SJCRH30 (cell line): ENCODE results near the gene PDK2. TPM values are rescaled to one million over a fixed set of nuclear protein-coding genes. Genes with fewer than 3 reads are reported as not detected.

Source experiments
- DNase-seq, 2 experiments: peaks; one replicate each; pipeline ENCODE4 v3.0.0-alpha.2; 2015 to 2020
- H3K27ac ChIP-seq: fragments of 250-450 bp; sonication (Bioruptor Pico); 2 replicates; pipeline ENCODE4 v1.5.1; 2020; ENCODE audit warnings: mild to moderate bottlenecking, moderate library complexity
- H3K27me3 ChIP-seq: fragments of 250-450 bp; sonication (Bioruptor Pico); 2 replicates; pipeline ENCODE4 v1.5.1; 2020; ENCODE audit warnings: mild to moderate bottlenecking, moderate library complexity
- H3K36me3 ChIP-seq: fragments of 250-450 bp; sonication (Bioruptor Pico); 2 replicates; pipeline ENCODE4 v1.5.1; 2020; ENCODE audit warnings: mild to moderate bottlenecking, moderate library complexity
- H3K4me1 ChIP-seq: fragments of 250-450 bp; sonication (Bioruptor Pico); 2 replicates; pipeline ENCODE4 v1.5.1; 2020; ENCODE audit warnings: mild to moderate bottlenecking, moderate library complexity
- H3K4me3 ChIP-seq: fragments of 250-450 bp; sonication (Bioruptor Pico); 2 replicates; pipeline ENCODE4 v1.5.1; 2020; ENCODE audit warnings: mild to moderate bottlenecking, moderate library complexity
- H3K9me3 ChIP-seq: fragments of 250-450 bp; sonication (Bioruptor Pico); replicated peaks from 2 replicates; pipeline ENCODE4 v1.5.1; 2020; ENCODE audit warnings: mild to moderate bottlenecking, moderate library complexity
- total RNA-seq: library from RNA; depleted of rRNA; stranded (reverse); fragments of >200 nt; shearing (Covaris generic); gene quantifications from 2 replicates; pipeline ENCODE4 v1.2.3, GENCODE V29; 2014

Gene PDK2
- total RNA-seq, 1 experiment from 2014 or later = 12.5 TPM

DNA sequence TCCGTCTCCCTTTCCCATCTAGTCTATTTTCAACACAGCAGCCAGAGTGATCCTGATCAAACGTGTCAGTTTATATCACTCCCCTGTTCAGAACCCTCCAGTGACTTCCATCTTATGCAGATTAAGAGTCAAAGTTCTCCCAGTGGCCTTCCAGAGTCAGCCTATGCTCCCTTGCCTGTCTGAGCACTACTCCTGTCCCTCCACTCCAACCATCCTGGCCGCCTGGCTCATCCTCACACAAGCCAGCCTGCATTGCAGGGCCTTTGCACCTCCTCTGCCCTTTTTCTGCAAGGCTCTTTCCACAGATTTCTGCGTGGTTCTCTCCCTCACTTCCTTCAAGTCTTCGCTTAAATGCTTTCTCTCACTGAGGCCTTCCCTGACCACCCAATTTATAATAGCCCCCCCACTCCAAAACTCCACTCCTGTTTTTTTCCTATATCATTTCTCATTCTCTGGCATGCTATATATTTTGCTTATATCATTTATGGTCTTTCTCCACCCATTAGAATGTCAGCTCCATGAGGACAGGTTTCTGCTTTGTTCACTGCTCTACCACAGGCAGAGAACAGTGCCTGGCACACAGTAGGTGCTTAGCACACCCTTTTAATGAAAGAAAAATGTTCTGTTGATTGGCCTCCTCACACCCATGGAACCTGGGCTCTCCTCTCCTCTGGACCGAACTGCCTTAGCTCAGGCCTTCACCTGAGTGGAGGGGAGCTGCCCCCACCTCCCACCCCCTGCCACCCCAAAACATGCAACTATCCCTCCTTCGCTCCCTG, 25.5 kb downstream of the PDK2 start:
- Histone ChIP-seq H3K36me3 (no peaks in the 10 kb centered on the region), H3K9me3 (no peaks in the 10 kb centered on the region), H3K4me1 (peaks cover 8% of the 10 kb centered on the region; the same call in 1 of the 2 replicates), H3K4me3 (no peak overlapping the region), H3K27me3 (no peaks in the 10 kb centered on the region), H3K27ac (no peak overlapping the region)
- no peak for DNase-seq

DNA sequence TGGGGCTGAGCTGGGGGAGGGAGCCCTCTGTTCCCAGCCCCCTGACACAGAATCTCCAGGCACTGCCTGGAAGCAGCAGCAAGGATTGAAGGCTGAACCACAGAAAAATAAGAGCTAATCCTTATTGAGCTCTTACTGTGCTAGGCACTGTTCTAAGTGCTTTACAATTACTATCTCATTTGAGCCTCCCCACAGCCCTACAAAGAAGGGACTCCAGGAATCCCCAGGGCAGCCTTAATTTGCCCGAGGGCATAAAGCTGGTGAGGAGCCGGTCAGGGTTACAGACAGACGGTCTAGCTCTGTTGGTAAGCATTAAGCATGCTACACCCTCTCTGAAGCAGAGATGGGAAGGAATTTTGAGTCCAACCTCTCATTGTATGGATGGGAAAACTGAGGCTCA, 27.8 kb downstream of the PDK2 start:
- Histone ChIP-seq H3K9me3 (no peaks in the 10 kb centered on the region), H3K27ac (no peak overlapping the region), H3K4me1 (peaks cover 12% of the 10 kb centered on the region; the same call in 1 of the 2 replicates), H3K36me3 (no peaks in the 10 kb centered on the region), H3K27me3 (no peaks in the 10 kb centered on the region), H3K4me3 (no peak overlapping the region)
- DNase-seq = peak in 1 of 2 experiments; percentile 38

DNA sequence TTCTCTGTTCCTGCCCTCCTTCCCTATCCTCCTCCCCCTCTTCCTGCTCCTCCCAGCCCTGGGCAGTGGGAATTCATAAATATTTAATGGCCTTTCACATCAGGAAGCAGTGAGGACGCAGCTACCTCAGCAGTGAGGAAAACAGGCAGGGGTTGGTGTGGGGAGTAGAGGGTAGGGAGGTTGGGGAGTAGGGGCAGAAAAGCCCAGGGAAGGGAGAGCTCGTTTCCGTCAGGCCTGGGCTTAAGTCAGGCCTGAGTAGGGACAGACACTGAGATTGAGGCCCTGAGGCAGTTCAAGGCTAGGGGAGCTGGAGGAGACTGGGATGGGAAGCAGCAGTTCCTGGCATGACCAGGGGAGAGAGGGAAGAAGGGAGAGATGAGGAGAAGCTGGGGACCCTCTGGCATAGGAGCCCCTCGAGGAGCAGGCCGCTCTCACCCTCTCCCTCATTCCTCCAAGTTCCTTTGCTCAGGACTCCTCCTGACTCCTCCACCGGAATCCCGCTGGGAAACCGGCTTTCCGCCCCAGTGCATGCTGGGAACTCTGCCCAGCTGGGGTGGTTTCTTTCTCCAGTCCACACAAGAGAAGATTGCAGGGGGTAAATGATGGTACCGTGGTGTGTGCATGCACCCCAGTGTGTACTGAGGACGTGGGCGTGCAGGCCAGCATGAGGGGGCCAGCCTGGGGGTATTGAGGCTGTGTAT, 28.6 kb downstream of the PDK2 start:
- Histone ChIP-seq H3K4me3 (peak overlapping the region; percentile 29), H3K9me3 (no peaks in the 10 kb centered on the region), H3K27ac (peak overlapping the region; percentile 22; the same call in 1 of the 2 replicates), H3K27me3 (no peaks in the 10 kb centered on the region), H3K4me1 (peaks cover 12% of the 10 kb centered on the region; the same call in 1 of the 2 replicates), H3K36me3 (no peaks in the 10 kb centered on the region)
- peak; percentile 54 to 75 for DNase-seq

DNA sequence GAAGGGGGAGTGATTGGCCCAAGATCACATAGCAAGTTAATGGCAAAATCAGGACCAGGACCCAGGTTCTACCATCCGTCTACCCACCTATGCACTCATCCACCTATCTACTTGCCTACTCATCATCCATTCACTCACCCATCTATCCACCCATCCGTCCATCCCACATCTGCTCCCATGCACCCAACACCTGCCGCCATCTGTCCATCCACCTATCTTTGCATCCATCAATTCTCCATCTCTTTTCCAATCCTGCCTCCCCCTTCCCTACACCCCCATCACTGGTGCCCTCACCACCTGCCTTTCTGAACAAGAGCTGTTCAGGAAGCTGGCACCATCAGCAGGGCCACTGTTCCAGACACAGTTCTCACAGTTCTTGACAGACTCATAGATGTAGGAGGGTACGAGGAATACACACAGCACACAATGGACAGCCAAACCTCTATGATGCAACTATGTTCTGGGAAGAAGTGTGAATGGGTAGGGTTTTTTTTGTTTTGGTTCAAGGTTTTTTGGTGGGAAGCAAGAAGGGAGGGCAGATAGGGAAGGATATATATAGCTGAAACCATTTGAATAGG, 30.4 kb downstream of the PDK2 start:
- Histone ChIP-seq H3K4me1 (peaks cover 12% of the 10 kb centered on the region; the same call in 1 of the 2 replicates), H3K27ac (no peak overlapping the region), H3K4me3 (no peak overlapping the region), H3K27me3 (no peaks in the 10 kb centered on the region), H3K9me3 (no peaks in the 10 kb centered on the region), H3K36me3 (no peaks in the 10 kb centered on the region)
- no peak for DNase-seq

DNA sequence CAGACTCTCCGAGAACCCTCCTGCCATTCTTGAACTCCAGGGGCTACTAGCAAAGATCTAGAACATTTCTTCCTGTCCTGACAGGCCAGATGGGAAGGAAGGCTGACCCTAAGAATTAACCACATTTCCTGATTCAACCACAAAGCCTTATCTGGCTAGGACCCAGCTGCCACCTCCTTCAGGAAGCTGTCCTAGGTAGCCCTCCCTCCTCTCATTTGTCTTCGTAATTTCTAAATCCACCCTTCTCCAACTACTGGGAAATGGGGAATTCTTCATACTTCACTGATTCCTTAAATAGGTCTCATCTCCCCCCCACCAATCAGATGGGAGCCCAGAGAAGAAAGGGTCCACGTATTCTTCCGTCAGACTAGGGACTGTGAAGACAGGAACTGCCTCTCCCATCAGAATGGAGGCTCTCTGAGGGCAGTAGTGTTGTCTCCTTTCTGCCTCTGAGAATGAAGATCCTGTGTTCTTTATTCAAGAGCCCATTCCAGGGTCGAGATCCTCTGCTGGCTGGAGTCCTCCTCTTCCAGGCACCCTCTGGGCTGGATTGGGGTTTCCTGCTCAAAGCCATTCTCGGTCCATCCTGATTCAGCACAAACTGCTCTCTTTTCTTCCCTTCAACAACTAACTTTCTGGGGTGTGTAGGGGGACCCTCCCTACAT, 32.7 kb downstream of the PDK2 start:
- Histone ChIP-seq H3K27me3 (no peaks in the 10 kb centered on the region), H3K36me3 (no peaks in the 10 kb centered on the region), H3K9me3 (no peaks in the 10 kb centered on the region), H3K27ac (no peak overlapping the region), H3K4me3 (no peak overlapping the region), H3K4me1 (peaks cover 12% of the 10 kb centered on the region; the same call in 1 of the 2 replicates)
- no peak for DNase-seq

DNA sequence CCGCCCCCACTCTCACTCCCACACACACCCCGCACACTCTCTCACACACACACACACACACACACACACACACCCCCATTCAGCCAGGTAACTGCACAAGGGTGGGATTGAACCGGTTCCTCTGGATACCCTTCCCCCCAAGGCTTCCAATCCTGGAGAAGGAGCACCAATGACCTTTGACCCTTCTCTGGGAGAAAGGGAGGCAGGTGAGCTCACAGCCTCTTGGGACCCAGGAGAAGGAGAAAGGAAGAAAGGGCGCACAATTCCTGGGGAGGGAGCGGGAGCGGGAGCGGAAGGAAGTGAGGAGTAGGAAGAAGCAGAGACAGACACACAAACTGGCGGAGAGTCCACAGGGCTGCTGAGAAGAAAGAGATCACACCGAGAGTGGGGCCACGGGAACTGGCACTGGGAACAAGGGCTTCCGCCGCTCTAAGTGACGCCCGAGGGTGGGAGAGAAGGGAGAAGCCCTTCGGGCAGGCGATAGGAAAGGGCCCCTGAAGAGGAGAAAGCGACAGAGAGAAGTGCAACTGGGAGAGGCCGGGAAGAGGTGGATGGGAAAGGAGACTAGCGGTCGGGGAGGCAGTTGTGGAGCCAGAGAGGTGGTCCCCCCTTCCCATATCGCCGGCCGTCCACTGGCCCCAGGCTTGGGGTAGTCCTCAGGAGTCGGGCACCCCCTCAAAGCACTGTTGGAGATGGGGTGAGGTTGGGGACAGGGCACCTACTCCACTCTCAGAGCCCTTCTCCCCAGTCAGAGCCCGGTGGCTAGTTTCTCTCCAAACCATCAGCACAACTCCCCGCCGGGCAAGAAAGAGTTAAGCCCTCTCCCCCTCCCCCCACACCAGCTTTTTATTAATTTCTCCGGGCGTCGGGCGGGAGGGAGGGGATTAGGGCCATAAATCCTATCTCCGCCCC, 33.5 kb downstream of the PDK2 start:
- no peaks in the 10 kb centered on the region for H3K36me3 ChIP-seq
- no peaks in the 10 kb centered on the region for H3K27me3 ChIP-seq
- DNase-seq = no peak
- H3K4me3 ChIP-seq = peak overlapping the region; percentile 53
- H3K27ac ChIP-seq = no peak overlapping the region
- peaks cover 4% of the 10 kb centered on the region; the same call in 1 of the 2 replicates for H3K4me1 ChIP-seq
- H3K9me3 ChIP-seq = no peaks in the 10 kb centered on the region

DNA sequence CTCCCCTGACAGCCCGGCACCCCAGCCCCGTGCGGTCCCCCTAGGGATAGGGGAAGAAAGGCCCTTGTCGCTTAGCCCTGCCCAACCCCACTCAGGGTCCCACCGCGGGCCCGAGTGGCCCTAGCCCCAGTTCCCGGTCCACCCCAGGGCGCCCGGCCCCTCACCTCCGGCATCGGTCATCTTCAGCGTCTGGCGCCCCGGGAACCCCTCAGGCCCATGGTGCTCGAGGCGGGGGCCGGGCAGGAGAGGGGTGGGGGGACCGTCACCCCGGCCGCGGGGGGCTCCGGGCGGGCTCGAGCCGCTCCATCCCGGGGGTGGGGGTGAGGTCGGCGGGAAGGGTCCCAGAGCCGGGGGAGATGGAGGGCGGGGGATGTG, 34.2 kb downstream of the PDK2 start:
- Histone ChIP-seq H3K27ac (no peak overlapping the region), H3K27me3 (no peaks in the 10 kb centered on the region), H3K36me3 (no peaks in the 10 kb centered on the region; the same call in 1 of the 2 replicates), H3K4me1 (0 out of 2 replicates have a peak, but pooled peaks cover 4% of the 10 kb centered on the region), H3K9me3 (no peaks in the 10 kb centered on the region), H3K4me3 (peak overlapping the region; percentile 53)
- DNase-seq = no peak

DNA sequence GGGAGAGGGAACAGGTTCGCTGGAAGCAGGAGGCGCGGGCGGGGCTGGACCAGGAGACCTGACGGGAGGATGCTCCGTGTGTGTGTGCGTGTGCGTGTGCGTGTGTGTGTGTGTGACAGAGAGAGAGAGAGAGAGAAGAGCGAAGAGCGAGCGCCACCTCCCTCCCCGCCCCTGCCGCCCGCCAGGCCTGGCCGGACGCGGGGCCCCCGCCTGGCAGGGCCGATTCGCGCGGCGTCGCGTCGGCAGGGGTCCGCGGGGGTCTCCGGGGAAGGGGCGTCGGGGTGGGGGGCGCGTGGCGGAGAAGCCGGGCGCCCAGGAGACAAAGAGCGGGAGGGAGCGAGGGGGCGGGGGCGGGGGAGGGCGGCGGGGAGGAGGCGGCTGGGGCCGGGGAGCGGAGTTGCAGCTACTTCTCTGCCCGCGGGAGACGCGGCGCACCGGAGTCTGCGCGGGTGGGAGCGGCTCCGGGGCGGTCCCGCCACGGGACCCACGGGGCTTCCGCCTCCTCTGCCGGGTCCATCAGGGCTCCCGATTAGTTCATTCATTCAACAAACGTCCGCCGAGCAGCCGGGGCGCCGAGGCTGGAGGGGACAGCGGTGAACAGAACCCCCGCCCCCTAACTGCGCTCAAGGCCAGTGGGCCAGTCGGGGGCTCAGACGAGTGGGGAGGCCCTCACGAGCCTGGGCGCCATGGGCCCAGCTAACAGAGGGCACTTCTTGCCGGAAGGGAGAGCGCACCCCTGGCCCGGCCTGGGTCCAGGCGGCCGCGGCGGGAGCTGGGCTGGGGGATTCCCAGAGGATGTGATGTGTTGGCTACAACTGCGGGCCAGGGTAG, 34.8 kb downstream of the PDK2 start, which contains the start of gene SAMD14:
SAMD14 (minus strand) TSS at position 433 of the 831 bp plus-strand sequence. CDS start 5,201 bp downstream, outside the sequence.
- Histone ChIP-seq H3K36me3 (peaks cover 4% of the 10 kb centered on the region; the same call in 1 of the 2 replicates), H3K27ac (no peak within 1 kb of the TSS), H3K4me3 (peak within 1 kb of the TSS; percentile 53), H3K27me3 (no peaks in the 10 kb centered on the region), H3K9me3 (no peaks in the 10 kb centered on the region), H3K4me1 (0 out of 2 replicates have a peak, but pooled peaks cover 4% of the 10 kb centered on the region)
- no peak for DNase-seq

DNA sequence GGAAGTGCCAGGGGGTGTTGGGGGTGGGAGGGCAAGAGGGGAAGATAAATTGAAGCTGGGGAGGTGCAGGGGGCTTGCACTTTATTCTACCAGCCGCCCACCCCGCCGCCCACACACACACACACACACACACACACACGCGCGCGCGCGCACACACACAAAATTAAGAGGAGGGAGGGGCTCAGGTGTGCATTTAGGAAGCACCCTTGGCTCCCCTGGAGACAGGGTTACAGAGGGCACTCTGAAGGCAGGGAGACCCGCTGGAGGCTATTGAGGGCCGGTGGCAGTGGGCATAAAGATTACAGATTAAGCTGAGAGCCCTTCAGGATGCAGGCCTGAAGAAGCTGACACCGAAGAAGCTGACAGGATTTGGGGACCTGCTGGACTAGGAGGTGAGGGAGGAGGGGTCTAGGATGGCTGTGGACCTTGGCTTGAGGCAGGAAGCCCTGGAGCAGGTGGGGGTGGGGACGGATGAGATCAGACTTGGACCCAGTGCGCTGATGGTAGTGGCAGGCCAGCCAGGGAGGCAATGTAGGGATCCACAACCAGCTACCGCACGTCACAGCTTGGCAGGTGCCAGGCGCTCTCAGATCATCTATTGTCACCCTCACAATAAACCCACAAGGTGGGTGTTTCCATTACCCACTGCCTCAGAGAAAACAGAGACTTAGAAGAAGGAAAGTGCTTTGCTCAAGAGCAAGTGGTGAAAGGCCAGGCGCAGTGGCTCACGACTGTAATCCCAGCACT, 35.6 kb downstream of the PDK2 start:
- 0 out of 2 replicates have a peak, but pooled peaks cover 4% of the 10 kb centered on the region for H3K4me1 ChIP-seq
- no peaks in the 10 kb centered on the region for H3K27me3 ChIP-seq
- no peaks in the 10 kb centered on the region for H3K9me3 ChIP-seq
- no peak overlapping the region for H3K27ac ChIP-seq
- H3K4me3 ChIP-seq = no peak overlapping the region
- no peak for DNase-seq
- H3K36me3 ChIP-seq = peaks cover 9% of the 10 kb centered on the region; the same call in 1 of the 2 replicates

DNA sequence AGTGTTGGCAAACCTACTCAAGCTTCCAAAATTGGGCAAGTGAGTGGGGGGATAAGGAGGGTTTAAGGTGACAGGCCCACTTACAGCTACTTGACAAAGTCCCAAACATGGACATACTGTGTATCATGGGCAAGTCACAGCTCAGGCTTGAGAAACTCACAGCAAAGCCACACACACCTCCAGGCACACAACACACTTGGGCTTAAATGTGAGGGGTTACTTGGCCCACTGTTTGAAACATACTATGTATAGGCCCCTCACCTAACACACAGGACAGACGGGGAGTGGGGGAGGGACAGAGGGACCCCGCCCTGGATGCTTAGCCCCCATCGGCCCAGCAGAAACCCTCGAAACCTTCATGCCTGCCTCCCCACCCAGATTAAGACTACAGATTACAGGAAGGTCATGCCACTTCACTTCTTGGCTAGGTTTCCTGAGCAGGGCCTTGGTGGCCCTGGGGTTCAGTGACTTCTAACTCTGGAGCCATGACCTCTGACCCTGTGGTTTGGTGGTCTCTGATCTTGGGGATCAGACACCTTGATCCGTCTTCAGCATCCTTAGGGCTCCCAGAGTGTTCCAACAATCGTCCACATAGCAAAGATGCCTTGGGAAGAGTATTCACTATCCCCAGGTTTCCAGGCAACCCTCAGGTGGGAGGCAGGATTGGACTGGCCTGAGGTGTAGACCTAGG, 37.1 kb downstream of the PDK2 start:
- Histone ChIP-seq H3K27me3 (no peaks in the 10 kb centered on the region), H3K4me3 (no peak overlapping the region), H3K27ac (no peak overlapping the region), H3K4me1 (0 out of 2 replicates have a peak, but pooled peaks cover 4% of the 10 kb centered on the region), H3K36me3 (peaks cover 14% of the 10 kb centered on the region; the same call in 1 of the 2 replicates), H3K9me3 (no peaks in the 10 kb centered on the region)
- DNase-seq = no peak

DNA sequence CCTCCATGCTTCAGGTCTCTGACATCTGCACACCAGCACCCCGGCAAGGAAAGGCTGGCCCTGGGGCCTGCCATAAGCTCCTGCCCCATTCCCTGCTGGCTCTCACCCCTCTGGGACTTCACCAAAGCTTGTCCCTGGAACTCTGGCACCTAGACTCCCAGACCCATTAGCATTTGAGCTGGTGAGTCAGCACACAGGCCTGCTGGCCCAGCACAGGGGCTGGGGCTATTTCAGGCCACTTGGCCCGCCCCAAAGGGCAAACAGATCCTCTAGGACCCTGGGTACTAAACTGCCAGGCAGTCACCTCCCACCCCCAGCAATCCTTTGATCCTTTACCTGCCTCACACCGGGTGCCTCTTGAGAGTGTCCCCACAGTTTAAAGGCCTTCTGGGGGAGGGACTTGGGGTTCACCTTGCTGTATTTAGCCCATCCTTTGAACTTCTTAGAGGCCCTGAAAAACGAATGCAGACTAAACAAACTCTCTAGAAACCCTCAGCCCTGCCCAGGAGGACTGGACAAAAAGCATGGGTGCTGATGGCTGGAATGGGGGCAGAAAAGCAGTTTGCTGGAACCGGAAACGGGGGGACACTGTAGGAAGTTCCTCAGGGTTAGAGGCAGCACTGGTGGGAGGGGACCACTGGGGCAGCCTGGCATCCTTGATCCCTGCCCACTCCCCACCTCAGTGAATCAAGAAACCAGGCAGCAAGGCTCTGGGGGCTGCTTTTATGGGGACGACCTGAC, 38.0 kb downstream of the PDK2 start:
- Histone ChIP-seq H3K36me3 (peaks cover 20% of the 10 kb centered on the region), H3K9me3 (no peaks in the 10 kb centered on the region), H3K27me3 (no peaks in the 10 kb centered on the region), H3K4me3 (no peak overlapping the region), H3K27ac (no peak overlapping the region), H3K4me1 (no peaks in the 10 kb centered on the region)
- no peak for DNase-seq
